Neural cell (in vitro differentiated cells): ENCODE results near the gene CCDC191. TPM values are rescaled to one million over a fixed set of nuclear protein-coding genes. Genes with fewer than 3 reads are reported as not detected.
A peak's percentile ranks its signal among the peaks of the same experiment; 100 is the strongest.

Experiments
- H2AFZ ChIP-seq: fragments of 200-600, 300-800 bp; sonication (generic), shearing (Covaris generic); 2 replicates; pipeline ENCODE4 v1.6.0; 2014; ENCODE audit warnings: low read depth, mild to moderate bottlenecking, antibody characterized with exemption, low read length, moderate library complexity
- H3F3A ChIP-seq: fragments of 200-600 bp; shearing (Covaris generic); 2 replicates; pipeline ENCODE4 v1.6.1; 2016; ENCODE audit warnings: mild to moderate bottlenecking, moderate library complexity, mixed read lengths, antibody characterized with exemption, low read length; ENCODE audit not compliant: insufficient read depth, poor library complexity, severe bottlenecking
- H3K27ac ChIP-seq: fragments of 200-600, 300-800 bp; sonication (generic), shearing (Covaris generic); 2 replicates; pipeline ENCODE4 v1.5.1; 2014; ENCODE audit warnings: mild to moderate bottlenecking, low read length, moderate library complexity
- H3K27me3 ChIP-seq: fragments of 300-800, 200-600 bp; sonication (generic), shearing (Covaris generic); 2 replicates; pipeline ENCODE4 v1.6.0; 2014; ENCODE audit warnings: mild to moderate bottlenecking, low read depth, low read length, moderate library complexity; ENCODE audit not compliant: insufficient read depth
- H3K36me3 ChIP-seq: fragments of 300-800, 200-600 bp; sonication (generic), shearing (Covaris generic); 2 replicates; pipeline ENCODE4 v1.5.1; 2014; ENCODE audit warnings: mild to moderate bottlenecking, antibody characterized with exemption, low read length, moderate library complexity; ENCODE audit not compliant: insufficient read depth
- H3K4me2 ChIP-seq: fragments of 300-800, 200-600 bp; sonication (generic), shearing (Covaris generic); 2 replicates; pipeline ENCODE4 v1.6.0; 2014; ENCODE audit warnings: mild to moderate bottlenecking, low read length
- H3K4me3 ChIP-seq: fragments of 300-800, 200-600 bp; sonication (generic), shearing (Covaris generic); 2 replicates; pipeline ENCODE4 v1.5.1; 2014; ENCODE audit warnings: mild to moderate bottlenecking, low read length, moderate library complexity
- H3K79me2 ChIP-seq: fragments of 200-600 bp; shearing (Covaris generic); replicated peaks from 2 replicates; pipeline ENCODE4 v1.6.0; 2014; ENCODE audit warnings: mild to moderate bottlenecking, low read length, moderate library complexity; ENCODE audit not compliant: insufficient read depth
- H3K9ac ChIP-seq: fragments of 300-800, 200-600 bp; sonication (generic), shearing (Covaris generic); 2 replicates; pipeline ENCODE4 v1.6.1; 2016; ENCODE audit warnings: mild to moderate bottlenecking, low read length, mixed read lengths
- H3K9me2 ChIP-seq: fragments of 200-600 bp; shearing (Covaris generic); 2 replicates; pipeline ENCODE4 v1.6.1; 2016; ENCODE audit warnings: mild to moderate bottlenecking, low read length, mixed read lengths; ENCODE audit not compliant: insufficient read depth
- H3K9me3 ChIP-seq: fragments of 200-600, 300-800 bp; sonication (generic), shearing (Covaris generic); 2 replicates; pipeline ENCODE4 v1.6.1; 2016; ENCODE audit warnings: mild to moderate bottlenecking, mixed run types, low read length, moderate library complexity, mixed read lengths
- H4K20me1 ChIP-seq: fragments of 200-600 bp; shearing (Covaris generic); 2 replicates; pipeline ENCODE4 v1.6.1; 2016; ENCODE audit warnings: mild to moderate bottlenecking, mixed run types; ENCODE audit not compliant: insufficient read depth
- EP300 ChIP-seq: fragments of 450-650 bp; conservative IDR thresholded peaks from 2 replicates; pipeline ENCODE4 v1.6.1; 2014; ENCODE audit warnings: antibody characterized with exemption, mild to moderate bottlenecking, moderate library complexity; ENCODE audit not compliant: poor library complexity, severe bottlenecking
- EZH2 ChIP-seq: fragments of 200-600, 300-800 bp; shearing (Covaris generic), sonication (generic); IDR thresholded peaks from 2 replicates; pipeline ENCODE4 v1.6.1; 2014; ENCODE audit warnings: antibody characterized with exemption, low read length, borderline replicate concordance, mild to moderate bottlenecking; ENCODE audit not compliant: insufficient read depth, poor library complexity, severe bottlenecking
- MXI1 ChIP-seq: fragments of 450-650 bp; conservative IDR thresholded peaks from 2 replicates; pipeline ENCODE4 v1.6.1; 2014; ENCODE audit warnings: antibody characterized with exemption, mild to moderate bottlenecking; ENCODE audit not compliant: poor library complexity, severe bottlenecking
- POLR2AphosphoS5 ChIP-seq: IDR thresholded peaks from 2 replicates; pipeline ENCODE4 v1.6.1; 2012
- RAD21 ChIP-seq: fragments of 450-650 bp; conservative IDR thresholded peaks from 2 replicates; pipeline ENCODE4 v1.6.1; 2014; ENCODE audit warnings: antibody characterized with exemption, mild to moderate bottlenecking, moderate library complexity
- SMC3 ChIP-seq: fragments of 450-650 bp; conservative IDR thresholded peaks from 2 replicates; pipeline ENCODE4 v1.6.1; 2014; ENCODE audit warnings: antibody characterized with exemption, mild to moderate bottlenecking, moderate library complexity; ENCODE audit not compliant: poor library complexity
- TAF1 ChIP-seq: IDR thresholded peaks from 2 replicates; pipeline ENCODE4 v1.6.1; 2012; ENCODE audit warnings: low read depth
- polyA plus RNA-seq: library from polyadenylated mRNA; depleted of rRNA; stranded (reverse); fragments of >200 nt; gene quantifications from 2 replicates; pipeline ENCODE4 v1.2.3, GENCODE V29; 2014
- TF ChIP-seq, protein P1 (sequence below): fragments of 450-650 bp; IDR thresholded peaks from 2 replicates; pipeline ENCODE4 v1.5.1; 2014; ENCODE audit warnings: antibody characterized with exemption, mild to moderate bottlenecking, moderate library complexity; ENCODE audit not compliant: poor library complexity, severe bottlenecking
- TF ChIP-seq, protein P2 (sequence below): IDR thresholded peaks from 2 replicates; pipeline ENCODE4 v1.6.1; 2012; ENCODE audit warnings: borderline replicate concordance

Gene CCDC191
- polyA plus RNA-seq, 1 donor from 2014 or later = 14.9 TPM

DNA sequence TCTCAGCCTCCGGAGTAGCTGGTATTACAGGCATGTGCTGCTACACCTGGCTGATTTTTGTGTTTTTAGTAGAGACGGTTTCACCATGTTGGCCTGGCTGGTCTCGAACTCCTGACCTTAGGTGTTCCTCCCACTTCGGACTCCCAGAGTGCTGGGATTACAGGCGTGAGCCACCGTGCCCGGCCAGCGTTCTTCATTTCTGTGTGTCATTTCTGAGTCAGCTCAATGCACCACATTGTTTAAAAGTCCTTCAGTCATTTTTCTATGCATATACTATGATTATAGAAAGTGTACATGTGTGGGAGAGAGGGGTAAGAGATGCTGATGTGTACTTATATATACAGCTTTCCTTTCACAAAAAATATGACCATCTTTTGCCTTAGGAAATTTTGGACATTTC, 2.3 kb upstream of the CCDC191 start:
- H3K4me3 ChIP-seq = no peak overlapping the region
- H3F3A ChIP-seq = no peaks in the 10 kb centered on the region
- no peaks in the 10 kb centered on the region for H3K9me3 ChIP-seq
- no peak overlapping the region for H2AFZ ChIP-seq
- peaks cover 29% of the 10 kb centered on the region for H3K79me2 ChIP-seq
- no peaks in the 10 kb centered on the region for H3K9me2 ChIP-seq
- H3K27me3 ChIP-seq = no peaks in the 10 kb centered on the region
- no peaks in the 10 kb centered on the region for H4K20me1 ChIP-seq
- H3K27ac ChIP-seq = no peak overlapping the region
- no peak overlapping the region for H3K9ac ChIP-seq
- H3K4me2 ChIP-seq = no peak overlapping the region
- TF ChIP-seq SMC3 (no peak), RAD21 (no peak), TAF1 (no peak), POLR2AphosphoS5 (no peak), EP300 (no peak), EZH2 (no peak), MXI1 (no peak)
- TF ChIP-seq, protein P1, sequence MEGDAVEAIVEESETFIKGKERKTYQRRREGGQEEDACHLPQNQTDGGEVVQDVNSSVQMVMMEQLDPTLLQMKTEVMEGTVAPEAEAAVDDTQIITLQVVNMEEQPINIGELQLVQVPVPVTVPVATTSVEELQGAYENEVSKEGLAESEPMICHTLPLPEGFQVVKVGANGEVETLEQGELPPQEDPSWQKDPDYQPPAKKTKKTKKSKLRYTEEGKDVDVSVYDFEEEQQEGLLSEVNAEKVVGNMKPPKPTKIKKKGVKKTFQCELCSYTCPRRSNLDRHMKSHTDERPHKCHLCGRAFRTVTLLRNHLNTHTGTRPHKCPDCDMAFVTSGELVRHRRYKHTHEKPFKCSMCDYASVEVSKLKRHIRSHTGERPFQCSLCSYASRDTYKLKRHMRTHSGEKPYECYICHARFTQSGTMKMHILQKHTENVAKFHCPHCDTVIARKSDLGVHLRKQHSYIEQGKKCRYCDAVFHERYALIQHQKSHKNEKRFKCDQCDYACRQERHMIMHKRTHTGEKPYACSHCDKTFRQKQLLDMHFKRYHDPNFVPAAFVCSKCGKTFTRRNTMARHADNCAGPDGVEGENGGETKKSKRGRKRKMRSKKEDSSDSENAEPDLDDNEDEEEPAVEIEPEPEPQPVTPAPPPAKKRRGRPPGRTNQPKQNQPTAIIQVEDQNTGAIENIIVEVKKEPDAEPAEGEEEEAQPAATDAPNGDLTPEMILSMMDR = no peak
- TF ChIP-seq, protein P2, sequence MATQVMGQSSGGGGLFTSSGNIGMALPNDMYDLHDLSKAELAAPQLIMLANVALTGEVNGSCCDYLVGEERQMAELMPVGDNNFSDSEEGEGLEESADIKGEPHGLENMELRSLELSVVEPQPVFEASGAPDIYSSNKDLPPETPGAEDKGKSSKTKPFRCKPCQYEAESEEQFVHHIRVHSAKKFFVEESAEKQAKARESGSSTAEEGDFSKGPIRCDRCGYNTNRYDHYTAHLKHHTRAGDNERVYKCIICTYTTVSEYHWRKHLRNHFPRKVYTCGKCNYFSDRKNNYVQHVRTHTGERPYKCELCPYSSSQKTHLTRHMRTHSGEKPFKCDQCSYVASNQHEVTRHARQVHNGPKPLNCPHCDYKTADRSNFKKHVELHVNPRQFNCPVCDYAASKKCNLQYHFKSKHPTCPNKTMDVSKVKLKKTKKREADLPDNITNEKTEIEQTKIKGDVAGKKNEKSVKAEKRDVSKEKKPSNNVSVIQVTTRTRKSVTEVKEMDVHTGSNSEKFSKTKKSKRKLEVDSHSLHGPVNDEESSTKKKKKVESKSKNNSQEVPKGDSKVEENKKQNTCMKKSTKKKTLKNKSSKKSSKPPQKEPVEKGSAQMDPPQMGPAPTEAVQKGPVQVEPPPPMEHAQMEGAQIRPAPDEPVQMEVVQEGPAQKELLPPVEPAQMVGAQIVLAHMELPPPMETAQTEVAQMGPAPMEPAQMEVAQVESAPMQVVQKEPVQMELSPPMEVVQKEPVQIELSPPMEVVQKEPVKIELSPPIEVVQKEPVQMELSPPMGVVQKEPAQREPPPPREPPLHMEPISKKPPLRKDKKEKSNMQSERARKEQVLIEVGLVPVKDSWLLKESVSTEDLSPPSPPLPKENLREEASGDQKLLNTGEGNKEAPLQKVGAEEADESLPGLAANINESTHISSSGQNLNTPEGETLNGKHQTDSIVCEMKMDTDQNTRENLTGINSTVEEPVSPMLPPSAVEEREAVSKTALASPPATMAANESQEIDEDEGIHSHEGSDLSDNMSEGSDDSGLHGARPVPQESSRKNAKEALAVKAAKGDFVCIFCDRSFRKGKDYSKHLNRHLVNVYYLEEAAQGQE = no peak
- no peaks in the 10 kb centered on the region for H3K36me3 ChIP-seq

DNA sequence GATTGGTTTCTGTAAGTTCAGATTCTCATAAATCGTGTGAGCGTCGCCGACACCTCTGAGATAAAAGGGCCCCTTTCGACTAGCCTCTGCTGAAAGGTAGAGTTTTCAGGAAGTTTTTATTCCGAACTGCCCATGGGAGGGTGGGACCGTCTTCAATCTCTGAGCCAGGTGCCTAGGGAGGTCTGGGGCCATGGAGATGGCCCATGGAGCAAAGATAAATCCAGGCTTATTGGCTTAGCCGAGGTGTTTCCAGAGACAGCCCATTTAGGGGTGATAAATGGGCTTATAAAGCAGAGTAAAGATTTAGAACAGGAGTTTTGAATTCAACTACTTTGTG, 653 bp upstream of the CCDC191 start:
- H3K4me2 ChIP-seq = peak overlapping the region; percentile 72
- H3K9ac ChIP-seq = peak overlapping the region; percentile 57
- H3K9me2 ChIP-seq = no peaks in the 10 kb centered on the region
- H3K36me3 ChIP-seq = no peaks in the 10 kb centered on the region
- H3F3A ChIP-seq = no peaks in the 10 kb centered on the region
- peaks cover 29% of the 10 kb centered on the region for H3K79me2 ChIP-seq
- no peaks in the 10 kb centered on the region for H4K20me1 ChIP-seq
- peak overlapping the region; percentile 38 for H3K27ac ChIP-seq
- H3K4me3 ChIP-seq = peak overlapping the region; percentile 75
- no peaks in the 10 kb centered on the region for H3K27me3 ChIP-seq
- TF ChIP-seq RAD21 (peak; percentile 19), TAF1 (no peak)
- TF ChIP-seq, protein P1 = no peak
- TF ChIP-seq, protein P2 = no peak
- H2AFZ ChIP-seq = peak overlapping the region; percentile 69
- no peaks in the 10 kb centered on the region for H3K9me3 ChIP-seq
